ENCODE data around the gene CRYAA.
"Not testable (repeated sequence)": the region's sequence is repeated elsewhere in the genome, so short reads cannot be mapped to it uniquely, and the experiment has no call there.

Gene CRYAA

DNA sequence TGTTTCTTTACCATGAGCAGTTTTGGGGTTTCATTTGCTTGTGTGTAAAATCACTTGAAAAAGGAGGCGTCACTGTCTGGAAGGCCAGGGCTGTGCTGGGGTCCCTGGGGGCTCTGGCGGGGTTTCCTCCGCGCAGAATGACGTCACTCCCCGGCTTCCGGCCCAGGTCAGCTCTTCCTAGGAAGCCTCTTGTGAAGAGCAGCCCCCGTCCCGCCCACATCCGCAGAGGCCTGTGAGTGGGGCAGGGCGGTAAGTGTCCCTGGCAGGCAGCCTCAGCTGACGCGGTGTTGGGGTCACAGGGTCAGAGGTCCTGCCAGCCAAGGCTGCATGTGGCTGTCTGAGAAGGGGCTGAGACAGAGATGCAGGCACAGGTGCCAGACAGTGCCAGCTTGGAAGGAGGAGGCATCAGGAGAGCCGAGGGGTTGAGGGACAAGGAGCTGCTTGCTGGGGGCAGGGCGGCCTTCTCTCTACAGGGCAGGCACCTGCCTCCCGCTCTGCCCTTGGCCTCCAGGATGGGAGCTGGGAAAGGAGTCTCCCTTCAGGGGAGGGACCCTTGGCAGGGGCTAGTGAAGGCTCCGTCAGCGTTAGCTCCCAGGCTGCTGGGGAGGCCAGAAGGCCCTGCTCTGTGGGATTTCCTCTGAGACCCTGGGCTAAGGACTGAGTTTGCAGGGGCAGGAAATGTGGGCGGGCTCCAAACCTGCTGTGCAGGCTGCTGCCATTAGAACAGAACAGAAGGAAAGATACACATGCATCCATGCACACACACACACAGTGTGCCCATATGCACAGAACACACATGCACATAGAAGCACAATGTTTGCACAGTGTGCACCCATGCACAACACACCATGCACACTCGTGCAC lies 8.5 kb downstream of the CRYAA start:
- DNase-seq (ENCODE audit: low spot score), result not testable (repeated sequence)

DNA sequence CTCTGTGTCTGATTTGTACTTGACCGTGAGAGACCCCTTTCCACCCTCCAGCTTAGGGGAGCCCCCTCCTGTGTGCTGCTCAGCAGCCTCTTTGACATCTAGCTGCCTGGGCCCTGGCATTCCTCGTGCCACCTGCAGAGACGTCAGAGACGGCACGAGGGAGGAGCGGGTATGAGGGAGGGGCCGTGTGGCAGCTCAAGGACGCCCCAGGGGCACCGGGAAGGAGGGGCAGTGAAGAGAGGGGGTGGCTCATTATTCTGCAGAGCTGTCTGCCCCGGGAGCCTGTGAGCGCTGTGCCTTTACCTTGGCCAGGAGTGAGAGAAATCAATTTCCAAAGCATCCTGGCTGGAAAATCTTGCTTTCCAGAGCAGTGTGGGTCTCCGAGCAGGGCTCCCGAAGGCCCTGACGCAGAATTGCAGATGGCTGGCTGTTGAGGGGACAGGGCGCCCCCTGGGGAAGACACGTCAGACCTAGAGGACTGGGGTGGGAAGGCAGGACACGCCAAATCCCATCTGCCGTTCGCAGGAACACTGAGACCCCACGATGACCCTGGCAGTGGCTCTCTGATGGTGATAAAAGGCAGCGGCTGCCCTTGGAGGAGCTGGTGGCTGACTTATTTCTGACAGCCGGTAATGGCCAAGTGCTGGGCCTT lies 9.5 kb downstream of the CRYAA start:
- DNase-seq (ENCODE audit: low spot score), result not testable (repeated sequence)

DNA sequence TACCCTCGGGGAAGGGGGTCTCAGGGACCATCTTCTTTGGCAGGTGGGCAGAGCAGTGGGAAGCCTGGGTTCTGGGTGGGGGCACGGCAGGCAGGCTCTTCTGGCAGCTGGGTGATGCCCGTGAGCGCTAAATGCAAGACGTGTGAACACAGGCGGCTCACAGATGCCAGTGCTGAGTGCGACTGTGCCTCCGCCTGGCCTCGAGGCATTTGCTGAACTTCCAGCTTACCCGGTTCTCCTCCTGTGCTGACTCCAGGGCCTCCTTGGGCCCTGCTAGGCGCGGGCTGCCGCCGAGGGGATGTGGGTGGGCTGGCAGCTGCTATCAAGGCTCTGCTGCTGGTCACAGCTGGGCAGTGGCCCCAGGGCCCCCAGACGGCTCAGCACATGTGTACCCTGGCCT lies 12.2 kb downstream of the CRYAA start:
- not testable (repeated sequence) for DNase-seq (ENCODE audit: low spot score)

DNA sequence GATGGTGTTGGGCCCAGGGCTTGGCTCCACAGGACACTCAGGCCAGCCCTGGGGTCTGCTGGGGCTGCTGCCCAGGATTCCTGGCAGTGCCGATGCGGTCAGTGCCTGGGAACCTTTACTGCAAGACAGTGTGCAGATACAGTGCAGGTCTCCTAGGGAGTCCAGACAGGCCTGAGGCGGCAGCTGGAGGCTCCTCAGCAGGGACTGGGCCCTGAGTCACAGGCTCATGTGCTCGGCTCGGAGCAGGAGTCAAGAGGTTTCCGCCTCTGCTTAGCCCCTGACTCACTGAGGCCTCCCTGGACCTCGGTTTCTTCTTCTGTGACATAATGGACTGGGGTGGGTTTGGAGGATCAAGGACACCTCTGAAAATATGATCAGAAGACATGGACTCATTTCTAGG lies 18.5 kb downstream of the CRYAA start:
- DNase-seq (ENCODE audit: low spot score), result not testable (repeated sequence)

DNA sequence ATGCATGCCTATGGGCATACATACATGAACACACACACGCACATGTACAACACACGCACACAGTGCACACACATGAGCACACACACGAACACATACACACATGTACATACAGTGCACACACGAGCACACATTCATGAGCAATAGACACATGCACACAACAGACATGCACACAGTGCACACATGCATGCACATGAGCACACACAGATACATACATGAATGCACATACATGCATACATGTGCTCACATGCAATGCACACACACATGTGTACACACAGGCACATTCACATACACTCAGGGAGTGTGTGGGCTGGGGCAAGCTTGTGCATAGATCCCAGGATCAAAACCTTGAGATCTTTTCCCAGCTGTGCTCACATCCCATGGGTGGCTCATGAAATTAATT lies 18.9 kb downstream of the CRYAA start:
- no peak for DNase-seq (ENCODE audit: low spot score)

DNA sequence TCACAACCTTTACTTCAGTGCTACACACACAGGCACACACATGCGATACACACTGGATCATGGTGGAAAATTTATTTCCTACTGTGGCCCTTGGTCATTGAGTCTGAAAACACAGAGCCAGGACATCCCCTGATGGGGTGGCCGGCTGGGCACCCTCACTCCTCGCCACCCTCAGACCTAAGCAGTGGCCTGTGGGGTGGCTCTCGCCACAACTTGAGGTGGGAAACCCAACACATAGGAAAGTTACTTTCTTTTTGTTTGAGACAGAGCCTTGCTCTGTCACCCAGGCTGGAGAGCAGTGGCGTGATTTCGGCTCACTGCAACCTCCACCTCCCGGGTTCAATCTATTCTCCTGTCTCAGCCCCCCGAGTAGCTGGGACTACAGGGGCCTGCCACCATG lies 19.4 kb downstream of the CRYAA start:
- no peak for DNase-seq (ENCODE audit: low spot score)

DNA sequence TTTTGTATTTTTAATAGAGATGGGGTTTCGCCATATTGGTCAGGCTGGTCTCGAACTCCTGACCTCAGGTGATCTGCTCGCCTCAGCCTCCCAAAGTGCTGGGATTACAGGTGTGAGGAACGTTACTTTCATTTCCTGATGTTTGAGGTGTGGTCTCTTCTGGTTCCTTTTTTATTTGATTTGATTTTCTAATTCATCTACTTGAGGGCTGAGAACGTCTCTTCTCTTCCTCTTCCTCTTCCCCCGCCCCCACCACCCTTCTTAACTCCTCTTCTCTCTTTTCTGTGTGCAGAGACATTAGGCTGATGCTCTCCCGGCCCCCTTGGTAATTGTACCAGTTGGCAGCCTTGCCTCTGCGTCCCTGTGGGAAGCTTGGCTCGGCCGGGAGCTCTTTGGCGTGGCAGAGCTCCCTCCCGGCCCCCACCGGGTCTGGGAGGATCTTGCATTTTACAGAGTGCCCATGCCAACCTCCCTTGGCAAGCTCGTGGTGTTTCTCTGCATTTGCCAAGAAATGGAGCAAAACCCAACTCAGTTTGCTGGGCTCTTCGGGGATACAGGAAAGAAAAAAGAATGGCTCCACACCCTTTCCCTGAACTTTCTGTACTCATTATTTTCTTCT lies 19.9 kb downstream of the CRYAA start:
- no peak for DNase-seq (ENCODE audit: low spot score)

DNA sequence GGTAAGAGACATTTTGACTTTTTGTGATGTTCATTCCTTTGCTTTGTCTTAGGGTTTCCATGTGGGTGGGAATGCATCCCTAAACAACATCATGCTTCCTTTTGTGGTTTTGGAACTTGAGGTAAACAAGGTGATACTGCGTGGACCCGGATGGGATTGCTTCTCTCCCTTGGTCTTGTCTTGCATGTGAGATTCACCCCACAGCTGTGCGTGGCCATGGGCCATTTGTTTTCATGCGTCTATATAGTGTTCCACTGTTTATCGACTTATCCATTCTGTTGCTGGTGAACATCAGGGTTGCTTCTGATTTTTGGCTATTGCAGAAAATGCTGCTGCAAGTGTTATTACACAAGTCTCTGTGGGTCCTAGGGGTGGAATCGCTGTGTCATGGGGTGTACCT lies 21.1 kb downstream of the CRYAA start:
- DNase-seq (ENCODE audit: low spot score), result no peak

DNA sequence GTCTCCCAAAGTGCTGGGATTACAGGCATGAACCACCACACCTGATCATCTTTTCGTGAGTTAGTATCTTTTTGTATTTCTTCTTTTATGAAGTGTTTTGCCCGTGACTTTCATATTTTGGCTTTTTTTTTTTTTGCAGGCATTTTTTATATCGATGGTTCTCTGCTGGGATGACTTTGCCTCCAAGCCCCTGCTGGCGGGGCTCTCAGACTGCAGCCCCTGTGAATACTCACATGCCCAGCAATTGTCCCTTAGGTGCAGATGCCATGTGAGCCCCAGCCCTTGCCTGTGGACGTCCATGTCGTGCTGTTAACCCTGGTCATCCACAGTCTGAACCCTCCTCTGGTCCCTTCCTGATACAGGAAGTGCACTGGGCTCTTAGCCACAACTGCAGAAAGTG lies 21.7 kb downstream of the CRYAA start:
- no peak for DNase-seq (ENCODE audit: low spot score)

DNA sequence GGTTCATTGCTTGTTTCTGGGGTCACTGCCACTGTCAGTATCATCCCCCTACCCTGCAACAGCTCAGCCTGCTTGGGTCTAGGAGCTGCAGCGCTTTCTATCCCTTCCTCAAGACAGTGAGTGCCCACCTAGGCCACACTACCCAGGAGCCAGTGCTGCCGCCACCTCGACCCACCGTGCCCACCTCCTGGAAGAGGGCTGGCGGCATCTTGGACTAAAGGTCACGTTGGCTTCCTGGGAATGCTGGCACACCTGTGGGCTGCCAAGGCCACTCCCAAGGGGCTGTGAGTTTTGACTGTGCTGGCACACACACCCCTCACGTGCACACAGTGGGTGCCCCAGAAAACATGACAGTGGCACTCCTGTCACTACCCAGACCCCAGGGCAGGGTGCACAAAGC lies 22.1 kb downstream of the CRYAA start:
- DNase-seq (ENCODE audit: low spot score), result no peak

DNA sequence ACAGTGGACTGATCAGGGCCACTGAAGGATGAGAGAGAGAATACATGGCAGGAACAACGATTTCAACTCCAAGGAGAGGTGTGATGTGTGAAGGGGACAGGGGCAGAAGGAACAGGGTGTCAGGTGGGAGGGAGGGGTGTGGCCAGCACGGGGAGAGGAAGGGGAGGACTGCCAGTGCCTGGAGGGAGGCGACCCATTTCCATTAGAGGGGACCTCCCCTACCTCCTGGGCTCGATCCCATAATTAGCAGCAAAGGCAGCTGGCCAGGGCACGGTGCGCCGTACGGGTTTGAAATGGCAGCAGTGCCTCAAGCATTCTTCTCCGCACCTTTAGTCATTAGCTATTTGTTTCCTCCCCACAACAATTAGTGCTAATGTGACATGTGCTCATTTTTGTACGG lies 22.7 kb downstream of the CRYAA start:
- DNase-seq (ENCODE audit: low spot score), result no peak

DNA sequence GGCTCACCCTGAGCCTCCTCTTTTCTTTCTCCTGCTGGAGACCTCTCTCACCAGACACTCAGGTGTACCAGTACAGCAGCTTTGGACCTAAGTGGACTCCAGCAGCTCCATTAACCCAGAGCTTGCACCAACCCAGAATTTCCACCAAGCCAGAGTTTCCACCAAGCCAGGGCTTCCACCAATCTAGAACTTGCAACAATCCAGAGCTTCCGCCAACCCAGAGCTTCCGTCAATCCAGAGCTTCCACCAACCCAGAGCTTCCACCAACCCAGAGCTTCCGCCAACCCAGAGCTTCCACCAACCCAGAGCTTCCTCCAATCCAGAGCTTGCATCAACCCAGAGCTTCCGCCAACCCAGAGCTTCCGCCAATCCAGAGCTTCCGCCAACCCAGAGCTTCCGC lies 23.2 kb downstream of the CRYAA start:
- no peak for DNase-seq (ENCODE audit: low spot score)

DNA sequence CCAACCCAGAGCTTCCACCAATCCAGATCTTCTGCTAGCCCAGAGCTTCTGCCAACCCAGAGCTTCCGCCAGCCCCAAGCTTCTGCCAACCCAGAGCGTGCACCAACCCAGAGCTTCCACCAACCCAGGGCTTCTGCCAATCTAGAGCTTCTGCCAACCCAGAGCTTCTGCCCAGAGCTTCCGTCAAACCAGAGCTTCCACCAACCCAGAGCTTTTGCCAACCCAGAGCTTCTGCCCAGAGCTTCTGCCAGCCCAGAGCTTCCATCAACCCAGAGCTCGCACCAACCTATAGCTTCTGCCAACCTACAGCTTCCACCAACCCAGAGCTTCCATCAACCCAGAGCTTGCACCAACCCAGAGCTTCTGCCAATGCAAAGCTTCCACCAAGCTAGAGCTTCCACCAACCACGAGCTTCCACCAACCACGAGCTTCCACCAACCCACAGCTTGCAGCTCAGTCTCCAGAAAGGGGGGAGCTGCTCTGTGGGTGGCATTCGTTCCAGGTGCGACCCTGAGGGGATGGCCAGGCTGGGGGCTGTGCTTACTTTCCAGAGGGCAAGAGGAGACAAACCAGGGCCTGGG lies 23.8 kb downstream of the CRYAA start:
- DNase-seq (ENCODE audit: low spot score), result no peak

DNA sequence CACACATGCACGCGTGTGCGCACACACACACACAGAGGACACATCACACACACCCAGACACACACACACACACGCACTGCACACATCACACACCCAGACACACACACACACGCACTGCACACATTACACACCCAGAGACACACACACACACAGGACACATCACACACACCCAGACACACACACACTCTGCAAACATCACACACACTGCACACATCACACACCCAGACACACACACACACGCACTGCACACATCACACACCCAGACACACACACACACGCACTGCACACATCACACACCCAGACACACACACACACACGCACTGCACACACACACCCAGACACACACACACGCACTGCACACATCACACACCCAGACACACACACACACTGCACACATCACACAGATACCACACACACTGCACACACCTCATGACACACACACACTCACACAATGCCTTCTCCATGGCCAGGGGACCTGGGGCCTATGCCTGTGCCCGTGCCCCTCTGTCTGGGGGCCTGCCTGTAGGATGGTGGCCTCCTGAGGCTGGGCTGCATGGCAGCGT lies 24.4 kb downstream of the CRYAA start:
- no peak for DNase-seq (ENCODE audit: low spot score)

DNA sequence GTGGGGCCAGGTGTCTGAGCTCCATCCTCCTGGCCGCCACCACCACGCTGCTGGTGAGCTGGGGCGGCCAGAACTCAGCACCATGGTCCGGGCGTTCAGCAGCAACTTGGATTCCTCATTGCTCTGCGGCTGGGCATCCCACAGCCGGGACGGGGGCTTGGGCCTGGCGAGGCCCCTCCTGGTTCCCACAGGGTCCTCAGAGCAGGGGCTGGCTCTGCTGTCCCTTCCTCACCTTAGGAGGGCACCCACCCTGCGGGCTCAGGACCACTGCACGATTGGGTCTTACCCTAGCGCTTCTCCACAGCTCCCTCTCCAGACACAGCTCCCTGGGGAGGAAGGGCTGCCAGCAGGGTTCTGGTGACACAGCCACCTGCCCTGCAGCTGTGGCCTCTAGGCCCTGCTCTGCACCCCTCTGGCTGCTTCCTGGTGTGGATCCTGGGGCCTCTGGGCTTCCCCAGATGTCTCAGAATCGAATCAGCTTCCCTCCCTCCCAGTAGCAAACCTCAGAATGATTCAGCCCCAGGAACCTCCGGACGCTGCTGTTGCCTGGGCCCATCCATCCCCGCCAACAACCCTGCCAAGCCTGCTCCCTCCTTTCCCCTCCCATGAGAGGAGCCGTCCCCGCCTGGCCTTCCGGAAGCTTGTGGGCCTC lies 25.0 kb downstream of the CRYAA start:
- DNase-seq (ENCODE audit: low spot score), result peak; percentile 32

DNA sequence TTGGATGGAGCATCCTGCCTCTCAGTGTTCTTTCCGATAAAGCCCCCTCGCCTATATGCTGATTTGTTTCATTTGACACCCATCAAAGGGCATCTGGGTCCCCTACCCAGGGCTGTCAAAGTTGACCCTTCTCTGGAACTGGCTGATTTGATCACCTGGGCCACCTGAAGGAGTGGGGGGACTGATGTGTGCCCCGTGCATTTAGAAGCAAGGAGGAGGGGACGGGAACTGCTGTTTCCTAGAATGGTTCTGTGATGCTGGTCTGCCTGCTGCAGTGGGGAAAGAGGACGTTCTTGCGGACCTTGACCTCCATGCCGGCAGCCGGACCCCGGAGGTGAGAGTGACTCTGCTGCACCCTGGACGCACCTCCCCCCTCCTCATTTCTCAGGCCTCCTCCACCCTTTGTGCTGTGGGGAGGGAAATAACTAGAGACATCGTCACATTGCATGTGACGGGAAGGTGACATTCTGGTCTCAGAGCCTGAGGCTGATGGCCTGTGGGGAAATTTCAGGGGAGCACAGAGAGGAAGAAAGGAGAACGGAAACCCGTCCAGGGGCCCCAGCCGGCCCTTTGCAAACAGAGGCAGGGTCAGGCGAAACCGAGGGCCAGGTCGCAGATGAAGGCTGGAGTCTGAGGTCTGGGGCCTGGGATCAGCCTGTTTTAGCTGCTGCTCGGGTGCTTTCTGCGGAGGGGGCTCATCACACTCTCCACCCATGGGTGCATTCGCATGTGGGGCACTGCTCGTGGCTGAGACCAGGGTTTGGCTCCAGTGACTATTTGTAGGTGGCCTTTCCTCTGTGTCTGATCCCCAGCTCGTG lies 25.7 kb downstream of the CRYAA start:
- no peak for DNase-seq (ENCODE audit: low spot score)

DNA sequence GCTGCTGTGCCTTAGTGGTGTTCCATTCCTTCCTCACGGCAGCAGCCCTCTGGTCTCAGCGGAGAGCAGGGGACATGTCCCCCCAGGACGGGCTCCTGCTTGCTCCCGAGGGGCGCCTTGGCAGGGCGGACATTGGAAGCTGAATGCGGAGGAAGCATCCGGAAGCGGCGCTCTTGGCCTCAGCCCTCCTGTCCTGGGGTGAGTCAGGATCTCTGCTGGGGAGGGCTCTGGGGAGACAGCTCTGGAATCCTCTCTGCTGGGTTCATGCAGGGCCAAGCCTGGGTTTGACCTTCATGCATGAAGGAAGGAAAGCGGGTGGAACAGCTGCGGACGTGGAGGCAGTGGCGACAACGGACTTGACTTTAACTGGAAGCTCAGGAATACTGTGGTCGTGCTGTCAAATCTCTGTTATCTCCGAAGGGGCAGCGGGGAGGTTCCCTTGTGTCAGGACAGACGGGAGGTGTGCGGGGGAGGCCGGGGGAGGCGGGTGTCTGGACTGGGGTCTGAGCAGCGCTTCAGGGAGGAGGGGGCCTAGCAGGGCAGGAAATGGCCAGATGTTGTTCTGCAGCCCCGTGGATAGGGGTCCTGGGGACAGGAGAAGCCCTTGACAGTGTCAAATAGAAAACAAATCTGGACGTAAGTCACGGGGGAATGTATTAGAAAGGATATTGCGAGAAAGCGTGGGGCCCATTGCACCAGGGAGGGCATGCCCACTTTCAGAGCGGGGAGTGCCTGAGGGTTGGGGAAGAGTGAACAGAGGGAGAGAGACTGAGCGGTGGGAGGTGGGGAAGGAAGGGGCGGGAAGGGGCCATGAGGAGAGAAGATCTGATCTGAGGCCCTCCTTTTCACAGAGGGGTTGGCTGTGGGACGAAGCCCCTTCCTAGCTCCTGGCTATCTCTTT lies 26.6 kb downstream of the CRYAA start:
- no peak for DNase-seq (ENCODE audit: low spot score)

DNA sequence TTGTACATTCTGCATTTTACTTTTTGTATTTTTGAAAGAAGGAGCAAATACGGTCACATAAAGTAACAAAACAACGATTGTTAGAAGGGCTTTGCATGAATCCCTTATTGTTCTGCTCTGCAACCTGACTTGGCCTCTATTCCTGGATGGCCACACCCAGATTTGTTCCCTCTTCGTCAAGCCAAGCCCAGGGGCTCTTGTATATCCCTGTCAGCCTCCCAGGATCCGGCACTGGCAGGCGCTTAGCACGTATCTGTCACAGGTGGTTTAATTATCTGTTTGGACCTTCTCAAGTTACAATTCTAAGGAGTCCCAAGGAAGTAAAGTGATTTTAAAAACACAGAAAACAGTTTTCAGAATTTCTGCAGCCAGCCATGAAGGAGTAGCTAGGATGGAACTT lies 28.0 kb downstream of the CRYAA start:
- DNase-seq (ENCODE audit: low spot score), result no peak

DNA sequence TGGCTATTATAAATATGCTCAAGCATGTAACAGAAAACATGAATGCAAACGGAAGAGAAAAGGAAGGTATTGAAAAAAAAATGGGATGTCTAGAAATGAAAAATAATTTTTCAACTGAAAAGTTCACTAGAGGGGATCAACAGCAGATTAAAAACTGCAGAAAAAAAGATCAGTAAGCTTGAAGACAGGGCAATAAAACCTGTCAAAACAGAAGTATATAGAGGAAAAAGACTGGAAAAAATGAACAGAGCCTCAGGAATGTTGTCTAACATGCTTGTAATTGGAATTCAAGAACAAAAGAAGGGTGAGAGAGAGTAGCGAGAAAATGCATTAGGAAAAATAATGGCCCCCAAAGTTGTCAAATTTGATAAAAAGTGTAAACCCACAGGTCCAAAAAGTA lies 29.6 kb downstream of the CRYAA start:
- no peak for DNase-seq (ENCODE audit: low spot score)

DNA sequence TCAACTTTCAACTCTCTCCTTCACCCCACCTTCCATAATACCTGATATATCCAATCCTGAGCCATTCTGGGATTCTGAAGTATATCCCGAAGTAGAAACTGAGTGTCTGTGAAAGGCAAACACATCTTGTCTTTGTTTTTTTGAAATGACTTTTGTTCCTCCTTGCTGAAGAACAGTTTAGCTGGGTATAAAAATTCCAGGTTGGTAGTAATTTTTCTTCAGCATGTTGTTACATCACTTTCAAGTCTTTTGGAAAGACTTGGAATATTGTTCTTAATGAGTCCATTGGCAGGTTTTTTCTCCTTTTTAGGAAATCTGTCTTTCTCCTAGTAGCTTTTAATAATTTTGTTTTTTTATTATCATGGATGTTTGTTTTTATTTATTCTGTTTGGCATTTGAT lies 32.7 kb downstream of the CRYAA start:
- DNase-seq (ENCODE audit: low spot score), result no peak
